Karpas-422 (cell line): ENCODE results near the gene FMO4. TPM values are rescaled to one million over a fixed set of nuclear protein-coding genes. Genes with fewer than 3 reads are reported as not detected.

Experiments
- DNase-seq: peaks from one replicate; pipeline ENCODE4 v3.0.0-alpha.2; 2015
- H2AFZ ChIP-seq: fragments of 200-600 bp; sonication (generic); 2 replicates; pipeline ENCODE4 v1.6.1; 2014; ENCODE audit warnings: antibody characterized with exemption, low read length, mixed read lengths
- H3K27ac ChIP-seq: fragments of 200-600 bp; sonication (generic); 2 replicates; pipeline ENCODE4 v1.5.1; 2014; ENCODE audit warnings: mild to moderate bottlenecking, low read length, moderate library complexity
- H3K27me3 ChIP-seq: fragments of 200-600 bp; sonication (generic); 2 replicates; pipeline ENCODE4 v1.6.1; 2014; ENCODE audit warnings: low read length, mixed read lengths
- H3K36me3 ChIP-seq: fragments of 200-600 bp; sonication (generic); 2 replicates; pipeline ENCODE4 v1.6.1; 2014; ENCODE audit warnings: low read length, mixed read lengths; ENCODE audit not compliant: insufficient read depth
- H3K4me1 ChIP-seq: fragments of 200-600 bp; sonication (generic); 2 replicates; pipeline ENCODE4 v1.6.1; 2014; ENCODE audit warnings: mild to moderate bottlenecking, low read length, mixed read lengths
- H3K4me2 ChIP-seq: fragments of 200-600 bp; sonication (generic); 2 replicates; pipeline ENCODE4 v1.6.1; 2014; ENCODE audit warnings: low read length, low read depth, mild to moderate bottlenecking; ENCODE audit not compliant: poor library complexity, severe bottlenecking
- H3K4me3 ChIP-seq: fragments of 200-600 bp; sonication (generic); 2 replicates; pipeline ENCODE4 v1.5.1; 2014; ENCODE audit warnings: mild to moderate bottlenecking, antibody characterized with exemption, low read length, mixed read lengths
- H3K79me2 ChIP-seq: fragments of 200-600 bp; sonication (generic); 2 replicates; pipeline ENCODE4 v1.6.1; 2014; ENCODE audit warnings: mild to moderate bottlenecking, low read length, mixed read lengths
- H3K9ac ChIP-seq: fragments of 200-600 bp; sonication (generic); 2 replicates; pipeline ENCODE4 v1.6.0; 2014; ENCODE audit warnings: low read length
- H3K9me2 ChIP-seq: fragments of 200-600 bp; sonication (generic), shearing (Covaris generic); replicated peaks from 2 replicates; pipeline ENCODE4 v1.6.0; 2014; ENCODE audit warnings: mild to moderate bottlenecking, low read length, moderate library complexity; ENCODE audit not compliant: insufficient read depth
- H3K9me3 ChIP-seq: fragments of 300-700, 200-600 bp; sonication (generic); 2 replicates; pipeline ENCODE4 v1.6.1; 2014; ENCODE audit warnings: low read length, mixed read lengths
- H4K20me1 ChIP-seq: fragments of 200-600 bp; sonication (generic); 2 replicates; pipeline ENCODE4 v1.6.1; 2014; ENCODE audit warnings: mild to moderate bottlenecking, antibody characterized with exemption, low read length, low read depth; ENCODE audit not compliant: insufficient read depth
- total RNA-seq: library from RNA; depleted of rRNA; stranded (reverse); fragments of >200 nt; shearing (Covaris generic); gene quantifications from 2 replicates; pipeline ENCODE4 v1.2.3, GENCODE V29; 2014; ENCODE audit warnings: low replicate concordance

FMO4 gene
- total RNA-seq, 1 experiment from 2014 or later = 4.6 TPM

DNA sequence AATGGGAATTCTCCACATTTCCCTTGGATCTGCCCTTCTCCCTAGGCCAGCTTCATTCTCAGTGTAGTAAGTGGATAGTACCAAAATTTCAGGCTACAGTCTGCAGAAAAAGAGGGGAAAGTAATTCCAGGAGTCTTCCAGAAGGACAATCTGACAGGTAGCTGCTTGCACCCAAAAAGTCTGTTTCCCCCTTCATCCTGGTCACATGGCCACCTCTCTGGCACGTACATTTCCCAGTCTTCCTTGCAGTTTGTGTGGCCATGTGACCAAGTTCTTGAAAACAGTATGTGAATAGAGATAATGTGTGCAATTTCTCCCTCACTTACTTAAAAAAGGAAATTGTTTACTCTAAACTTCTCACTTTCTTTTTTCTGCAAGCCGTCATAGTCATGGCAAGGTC, 14.6 kb upstream of the FMO4 start:
- Histone ChIP-seq H3K36me3 (no peaks in the 10 kb centered on the region), H3K4me1 (peaks cover 14% of the 10 kb centered on the region), H3K27me3 (peaks cover 2% of the 10 kb centered on the region; the same call in 1 of the 2 replicates), H3K79me2 (no peaks in the 10 kb centered on the region), H3K4me3 (no peak overlapping the region), H3K27ac (no peak overlapping the region), H3K4me2 (no peak overlapping the region), H2AFZ (no peak overlapping the region), H3K9ac (no peak overlapping the region), H3K9me3 (peaks cover 23% of the 10 kb centered on the region), H3K9me2 (no peaks in the 10 kb centered on the region), H4K20me1 (no peaks in the 10 kb centered on the region)
- DNase-seq = no peak

DNA sequence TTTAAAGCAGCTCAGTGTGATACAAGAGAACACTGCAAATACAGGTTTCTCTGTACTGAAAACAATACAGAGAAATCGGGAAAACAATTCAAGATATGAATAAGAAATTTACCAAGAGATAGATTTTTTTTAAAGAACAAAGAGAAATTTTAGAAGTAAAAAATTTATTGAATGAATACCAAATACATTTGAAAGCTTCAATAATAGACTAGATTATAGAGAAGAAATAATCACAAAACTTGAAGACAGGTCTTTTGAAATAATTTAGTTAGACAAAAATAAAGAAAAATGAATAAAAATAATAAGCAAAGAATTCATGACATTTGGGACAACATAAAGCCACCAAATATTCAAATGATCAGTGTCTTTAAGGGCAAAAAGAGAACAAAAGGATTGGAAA, 13.6 kb upstream of the FMO4 start:
- Histone ChIP-seq H3K79me2 (no peaks in the 10 kb centered on the region), H3K4me3 (no peak overlapping the region), H3K4me2 (no peak overlapping the region), H4K20me1 (no peaks in the 10 kb centered on the region), H3K9me2 (no peaks in the 10 kb centered on the region), H3K27ac (no peak overlapping the region), H3K9ac (no peak overlapping the region), H2AFZ (no peak overlapping the region), H3K9me3 (peaks cover 23% of the 10 kb centered on the region), H3K4me1 (peaks cover 11% of the 10 kb centered on the region), H3K27me3 (peaks cover 2% of the 10 kb centered on the region; the same call in 1 of the 2 replicates), H3K36me3 (no peaks in the 10 kb centered on the region)
- peak; percentile 54 for DNase-seq

GRCh38 chr1:171310661-171311087, 3.3 kb upstream of the FMO4 start:
- H3K9me3 ChIP-seq = no peaks in the 10 kb centered on the region
- no peak overlapping the region for H3K4me3 ChIP-seq
- no peaks in the 10 kb centered on the region for H3K27me3 ChIP-seq
- no peaks in the 10 kb centered on the region for H3K36me3 ChIP-seq
- no peaks in the 10 kb centered on the region for H4K20me1 ChIP-seq
- no peak overlapping the region for H3K4me2 ChIP-seq
- H3K9me2 ChIP-seq = no peaks in the 10 kb centered on the region
- H2AFZ ChIP-seq = no peak overlapping the region
- H3K79me2 ChIP-seq = no peaks in the 10 kb centered on the region
- no peak overlapping the region for H3K9ac ChIP-seq
- peaks cover 14% of the 10 kb centered on the region for H3K4me1 ChIP-seq
- DNase-seq = no peak
- H3K27ac ChIP-seq = no peak overlapping the region

GRCh38 chr1:171311771-171312558, 2.0 kb upstream of the FMO4 start:
- Histone ChIP-seq H3K27me3 (no peaks in the 10 kb centered on the region), H3K4me1 (peaks cover 14% of the 10 kb centered on the region), H3K27ac (no peak overlapping the region), H3K9me2 (no peaks in the 10 kb centered on the region), H3K4me3 (no peak overlapping the region), H3K9ac (no peak overlapping the region), H3K9me3 (no peaks in the 10 kb centered on the region), H3K79me2 (no peaks in the 10 kb centered on the region), H3K36me3 (no peaks in the 10 kb centered on the region), H3K4me2 (no peak overlapping the region), H2AFZ (no peak overlapping the region), H4K20me1 (no peaks in the 10 kb centered on the region)
- DNase-seq = no peak

DNA sequence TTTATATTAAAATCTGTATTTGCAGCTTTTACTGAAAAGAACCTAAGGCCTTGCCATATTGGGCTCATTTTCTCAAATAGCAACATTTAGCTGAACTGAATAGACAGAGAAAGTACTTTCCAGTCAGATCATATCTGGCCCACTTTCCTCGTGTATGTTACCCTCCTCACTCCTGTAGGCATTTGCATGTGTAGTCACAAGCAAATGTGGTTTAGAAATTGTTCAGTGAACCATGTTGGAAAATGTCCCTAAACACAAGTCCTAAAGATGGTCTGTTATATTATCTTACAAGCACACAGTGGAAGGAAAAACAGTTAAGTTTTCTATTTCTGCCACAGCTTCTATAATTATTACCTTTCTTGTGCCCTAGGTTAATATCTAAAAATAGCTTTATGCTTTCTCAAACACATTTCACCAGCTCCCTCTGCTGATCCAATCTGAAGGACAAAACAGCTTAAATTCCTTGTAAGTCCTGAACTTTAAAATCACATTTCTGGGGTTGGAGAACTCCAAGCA, 606 bp upstream of the FMO4 start:
- Histone ChIP-seq H3K36me3 (no peaks in the 10 kb centered on the region), H3K4me1 (peaks cover 14% of the 10 kb centered on the region), H3K27me3 (no peaks in the 10 kb centered on the region), H2AFZ (peak overlapping the region; percentile 96; the same call in 1 of the 2 replicates), H3K9me2 (no peaks in the 10 kb centered on the region), H3K79me2 (no peaks in the 10 kb centered on the region), H3K4me3 (no peak overlapping the region), H3K9me3 (no peaks in the 10 kb centered on the region), H3K4me2 (peak overlapping the region; percentile 48), H3K27ac (no peak overlapping the region), H3K9ac (peak overlapping the region; percentile 43), H4K20me1 (no peaks in the 10 kb centered on the region)
- DNase-seq = no peak

DNA sequence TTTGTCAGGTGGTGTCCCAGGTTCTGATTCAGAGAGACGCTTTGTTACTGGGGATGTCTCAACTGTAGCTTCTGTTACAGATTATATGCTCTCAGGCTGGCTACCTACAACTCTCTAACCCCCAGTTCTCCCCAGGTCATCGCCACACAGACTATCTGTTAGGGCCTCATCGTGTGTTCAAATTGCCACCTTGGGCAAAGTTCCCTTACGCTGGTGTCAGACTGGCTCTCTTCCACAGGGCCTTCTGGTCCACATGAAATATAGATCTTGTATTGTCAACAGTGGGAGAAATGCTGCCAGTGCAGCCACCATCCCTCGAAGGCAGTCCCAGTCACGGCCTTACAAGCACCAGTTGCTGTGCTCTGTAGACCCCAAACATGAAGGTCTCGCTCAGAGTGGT, 15.3 kb downstream of the FMO4 start:
- H3K9me2 ChIP-seq = no peaks in the 10 kb centered on the region
- no peaks in the 10 kb centered on the region for H3K9me3 ChIP-seq
- no peak overlapping the region for H3K9ac ChIP-seq
- H3K36me3 ChIP-seq = no peaks in the 10 kb centered on the region
- no peak overlapping the region for H3K27ac ChIP-seq
- H3K4me2 ChIP-seq = no peak overlapping the region
- no peak overlapping the region for H3K4me3 ChIP-seq
- H3K27me3 ChIP-seq = no peaks in the 10 kb centered on the region
- no peak for DNase-seq
- no peaks in the 10 kb centered on the region for H3K79me2 ChIP-seq
- H4K20me1 ChIP-seq = no peaks in the 10 kb centered on the region
- no peak overlapping the region for H2AFZ ChIP-seq
- H3K4me1 ChIP-seq = peaks cover 5% of the 10 kb centered on the region

DNA sequence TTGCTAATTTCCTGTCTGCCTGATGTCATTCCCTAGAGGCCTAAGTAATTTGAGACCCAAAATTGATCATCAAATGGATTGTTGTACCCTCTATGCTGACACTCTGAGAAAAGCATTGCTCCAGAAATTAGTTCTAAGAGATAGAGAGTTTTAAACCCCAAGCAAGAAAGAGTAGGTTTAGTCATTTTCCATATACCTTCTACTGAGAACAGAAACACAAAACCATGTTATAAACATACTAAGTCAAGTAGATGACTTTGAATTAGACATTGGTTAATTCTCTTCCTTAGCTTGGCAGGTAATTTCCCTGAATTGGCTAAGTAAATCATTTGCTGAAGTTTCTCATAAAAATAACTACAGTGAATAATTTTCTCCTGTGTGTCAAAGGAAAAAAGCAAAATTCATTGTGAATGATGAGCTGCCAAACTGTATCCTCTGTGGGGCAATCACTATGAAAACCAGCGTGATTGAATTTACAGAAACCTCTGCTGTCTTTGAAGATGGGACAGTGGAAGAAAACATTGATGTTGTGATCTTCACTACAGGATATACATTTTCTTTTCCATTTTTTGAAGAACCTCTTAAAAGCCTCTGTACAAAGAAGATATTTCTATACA, 20.1 kb downstream of the FMO4 start:
- no peak overlapping the region for H3K4me2 ChIP-seq
- no peak overlapping the region for H2AFZ ChIP-seq
- H3K4me3 ChIP-seq = no peak overlapping the region
- no peak overlapping the region for H3K9ac ChIP-seq
- no peak for DNase-seq
- no peaks in the 10 kb centered on the region for H3K9me2 ChIP-seq
- no peaks in the 10 kb centered on the region for H4K20me1 ChIP-seq
- H3K4me1 ChIP-seq = no peaks in the 10 kb centered on the region
- no peak overlapping the region for H3K27ac ChIP-seq
- H3K79me2 ChIP-seq = no peaks in the 10 kb centered on the region
- H3K9me3 ChIP-seq = no peaks in the 10 kb centered on the region
- H3K27me3 ChIP-seq = no peaks in the 10 kb centered on the region
- H3K36me3 ChIP-seq = no peaks in the 10 kb centered on the region

- H3K4me1 ChIP-seq = no peaks in the 10 kb centered on the region
- no peaks in the 10 kb centered on the region for H3K27me3 ChIP-seq
- no peak for DNase-seq
- no peaks in the 10 kb centered on the region for H3K79me2 ChIP-seq
- H3K4me2 ChIP-seq = no peak overlapping the region
- H3K4me3 ChIP-seq = no peak overlapping the region
- no peaks in the 10 kb centered on the region for H4K20me1 ChIP-seq
- no peak overlapping the region for H3K27ac ChIP-seq
- H3K9me2 ChIP-seq = no peaks in the 10 kb centered on the region
- H3K9me3 ChIP-seq = no peaks in the 10 kb centered on the region
- H2AFZ ChIP-seq = no peak overlapping the region
- no peak overlapping the region for H3K9ac ChIP-seq
- no peaks in the 10 kb centered on the region for H3K36me3 ChIP-seq
These were observed 22.0 kb downstream of the FMO4 start for GRCh38 chr1:171335964-171336363.
